ENCODE data around the gene ANKRD44.

Gene ANKRD44

DNA sequence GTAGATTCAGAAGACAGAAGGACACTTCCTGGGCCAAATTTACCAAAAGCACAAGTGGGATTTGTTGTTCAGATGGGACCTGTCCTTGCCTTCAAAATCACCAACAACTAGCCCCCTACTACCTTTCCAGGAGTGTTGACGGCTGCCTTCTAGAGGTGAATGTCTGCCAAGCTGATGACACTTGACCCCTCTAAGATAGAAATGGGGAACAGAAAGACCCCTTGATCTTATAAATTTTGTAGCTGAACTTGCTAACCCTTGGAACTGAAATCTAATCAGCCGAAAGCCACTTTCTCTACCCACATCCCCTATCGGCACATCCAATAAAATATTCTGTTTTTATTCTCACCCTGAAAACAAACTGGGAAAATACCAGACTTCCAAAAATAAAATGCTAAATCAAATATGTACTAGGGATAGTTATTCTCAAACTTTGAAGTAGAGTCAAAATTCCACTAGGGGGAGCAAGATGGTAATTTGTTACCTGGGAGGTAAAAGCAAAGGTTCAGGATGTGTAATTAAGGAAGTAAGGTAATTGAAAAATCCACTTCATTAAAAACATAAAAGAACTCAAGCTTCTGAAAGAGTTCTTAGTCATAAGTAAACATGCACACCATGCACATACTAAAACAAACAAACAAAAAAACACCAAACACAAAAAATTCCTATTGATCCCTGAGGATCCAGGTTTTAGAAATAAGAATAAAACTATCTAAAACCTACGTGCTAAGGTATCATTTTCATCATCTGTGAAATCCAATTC is 119.2 kb downstream of the ANKRD44 start:
- H3K27ac ChIP-seq (ENCODE audit: low read depth, low read length): no peak overlapping the region
- no peaks in the 10 kb centered on the region for H3K27me3 ChIP-seq (ENCODE audit: control insufficient read depth, insufficient read depth, low read length)
- peaks cover 9% of the 10 kb centered on the region for H3K4me1 ChIP-seq (ENCODE audit: control insufficient read depth, insufficient read depth, low read length)
- H3K9me3 ChIP-seq (ENCODE audit: control insufficient read depth, insufficient read depth, low read depth, low read length): no peaks in the 10 kb centered on the region
- H3K4me3 ChIP-seq (ENCODE audit: low read depth, low read length): no peak overlapping the region
- no peak overlapping the region for H3K9ac ChIP-seq (ENCODE audit: low read length)
- no peaks in the 10 kb centered on the region for H3K36me3 ChIP-seq (ENCODE audit: control insufficient read depth, insufficient read depth, low read length)

DNA sequence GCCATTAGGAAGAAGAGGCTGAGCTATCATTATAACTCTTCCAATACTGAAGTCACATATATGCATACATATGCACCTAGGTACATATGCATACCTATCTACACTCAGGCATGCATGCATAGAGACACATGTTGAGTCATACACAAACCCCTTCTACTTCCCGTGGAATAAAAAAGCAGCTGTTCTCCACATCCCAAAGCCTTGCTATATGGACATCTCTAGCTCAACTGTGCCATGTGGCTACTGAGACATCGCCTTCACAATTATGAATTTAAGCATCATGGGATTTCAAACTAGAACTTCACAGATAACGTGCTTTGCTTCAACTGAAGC is 120.5 kb downstream of the ANKRD44 start:
- Histone ChIP-seq H3K27ac (ENCODE audit: low read depth, low read length) (no peak overlapping the region), H3K36me3 (ENCODE audit: control insufficient read depth, insufficient read depth, low read length) (no peaks in the 10 kb centered on the region), H3K4me1 (ENCODE audit: control insufficient read depth, insufficient read depth, low read length) (peaks cover 9% of the 10 kb centered on the region), H3K9me3 (ENCODE audit: control insufficient read depth, insufficient read depth, low read depth, low read length) (no peaks in the 10 kb centered on the region), H3K27me3 (ENCODE audit: control insufficient read depth, insufficient read depth, low read length) (no peaks in the 10 kb centered on the region), H3K4me3 (ENCODE audit: low read depth, low read length) (no peak overlapping the region), H3K9ac (ENCODE audit: low read length) (no peak overlapping the region)

DNA sequence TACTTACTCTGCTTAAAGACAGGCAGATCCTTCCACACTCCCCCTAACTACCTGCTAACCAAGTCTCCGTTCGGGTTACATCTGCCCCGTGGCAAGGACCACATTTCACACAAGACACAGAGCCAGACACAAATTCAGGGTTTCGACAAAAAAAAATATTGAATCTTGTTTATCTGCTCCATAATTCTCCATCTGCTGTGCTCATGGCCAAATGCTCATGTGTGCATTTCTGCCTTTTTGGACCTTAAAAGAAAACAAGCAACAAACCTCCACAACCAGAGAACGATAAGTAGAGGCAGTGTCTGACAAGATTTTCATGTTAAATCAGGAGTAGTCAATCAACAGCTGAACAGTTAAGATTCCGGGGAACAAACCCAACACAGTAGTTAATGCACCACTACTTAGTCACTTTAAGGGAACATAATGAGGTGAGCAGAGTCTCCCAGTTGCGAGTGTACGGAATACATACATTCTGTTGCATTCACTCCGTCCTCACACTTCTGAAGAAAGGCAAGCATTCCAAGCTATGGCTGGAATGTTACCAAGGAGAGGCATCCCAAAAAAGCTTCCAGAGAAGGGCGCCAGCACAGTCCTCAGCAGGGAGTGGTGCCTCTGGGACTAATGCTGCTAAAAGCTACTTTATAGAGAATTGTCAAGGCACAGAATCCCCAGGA is 121.0 kb downstream of the ANKRD44 start:
- H3K27me3 ChIP-seq (ENCODE audit: control insufficient read depth, insufficient read depth, low read length): no peaks in the 10 kb centered on the region
- H3K4me1 ChIP-seq (ENCODE audit: control insufficient read depth, insufficient read depth, low read length): peaks cover 9% of the 10 kb centered on the region
- no peak overlapping the region for H3K4me3 ChIP-seq (ENCODE audit: low read depth, low read length)
- H3K27ac ChIP-seq (ENCODE audit: low read depth, low read length): no peak overlapping the region
- no peaks in the 10 kb centered on the region for H3K36me3 ChIP-seq (ENCODE audit: control insufficient read depth, insufficient read depth, low read length)
- no peaks in the 10 kb centered on the region for H3K9me3 ChIP-seq (ENCODE audit: control insufficient read depth, insufficient read depth, low read depth, low read length)
- no peak overlapping the region for H3K9ac ChIP-seq (ENCODE audit: low read length)

GRCh38 chr2:197185676-197186075 is 124.9 kb downstream of the ANKRD44 start:
- Histone ChIP-seq H3K4me1 (ENCODE audit: control insufficient read depth, insufficient read depth, low read length) (peaks cover 9% of the 10 kb centered on the region), H3K9me3 (ENCODE audit: control insufficient read depth, insufficient read depth, low read depth, low read length) (no peaks in the 10 kb centered on the region), H3K27ac (ENCODE audit: low read depth, low read length) (no peak overlapping the region), H3K36me3 (ENCODE audit: control insufficient read depth, insufficient read depth, low read length) (no peaks in the 10 kb centered on the region), H3K27me3 (ENCODE audit: control insufficient read depth, insufficient read depth, low read length) (no peaks in the 10 kb centered on the region), H3K9ac (ENCODE audit: low read length) (no peak overlapping the region), H3K4me3 (ENCODE audit: low read depth, low read length) (no peak overlapping the region)

- no peaks in the 10 kb centered on the region for H3K36me3 ChIP-seq (ENCODE audit: control insufficient read depth, insufficient read depth, low read length)
- no peak overlapping the region for H3K9ac ChIP-seq (ENCODE audit: low read length)
- no peak overlapping the region for H3K27ac ChIP-seq (ENCODE audit: low read depth, low read length)
- H3K4me1 ChIP-seq (ENCODE audit: control insufficient read depth, insufficient read depth, low read length): peaks cover 6% of the 10 kb centered on the region
- H3K4me3 ChIP-seq (ENCODE audit: low read depth, low read length): no peak overlapping the region
- H3K27me3 ChIP-seq (ENCODE audit: control insufficient read depth, insufficient read depth, low read length): no peaks in the 10 kb centered on the region
- H3K9me3 ChIP-seq (ENCODE audit: control insufficient read depth, insufficient read depth, low read depth, low read length): no peaks in the 10 kb centered on the region
Measured at GRCh38 chr2:197184959-197185586, 125.5 kb downstream of the ANKRD44 start.

GRCh38 chr2:197183355-197183754 is 127.2 kb downstream of the ANKRD44 start:
- H3K9ac ChIP-seq (ENCODE audit: low read length): no peak overlapping the region
- no peaks in the 10 kb centered on the region for H3K4me1 ChIP-seq (ENCODE audit: control insufficient read depth, insufficient read depth, low read length)
- no peak overlapping the region for H3K4me3 ChIP-seq (ENCODE audit: low read depth, low read length)
- H3K27ac ChIP-seq (ENCODE audit: low read depth, low read length): no peak overlapping the region
- no peaks in the 10 kb centered on the region for H3K9me3 ChIP-seq (ENCODE audit: control insufficient read depth, insufficient read depth, low read depth, low read length)
- no peaks in the 10 kb centered on the region for H3K36me3 ChIP-seq (ENCODE audit: control insufficient read depth, insufficient read depth, low read length)
- no peaks in the 10 kb centered on the region for H3K27me3 ChIP-seq (ENCODE audit: control insufficient read depth, insufficient read depth, low read length)

GRCh38 chr2:197182668-197183067 is 127.9 kb downstream of the ANKRD44 start:
- Histone ChIP-seq H3K27me3 (ENCODE audit: control insufficient read depth, insufficient read depth, low read length) (no peaks in the 10 kb centered on the region), H3K9ac (ENCODE audit: low read length) (no peak overlapping the region), H3K4me1 (ENCODE audit: control insufficient read depth, insufficient read depth, low read length) (no peaks in the 10 kb centered on the region), H3K9me3 (ENCODE audit: control insufficient read depth, insufficient read depth, low read depth, low read length) (no peaks in the 10 kb centered on the region), H3K4me3 (ENCODE audit: low read depth, low read length) (no peak overlapping the region), H3K27ac (ENCODE audit: low read depth, low read length) (no peak overlapping the region), H3K36me3 (ENCODE audit: control insufficient read depth, insufficient read depth, low read length) (no peaks in the 10 kb centered on the region)

- Histone ChIP-seq H3K36me3 (ENCODE audit: control insufficient read depth, insufficient read depth, low read length) (no peaks in the 10 kb centered on the region), H3K27ac (ENCODE audit: low read depth, low read length) (no peak overlapping the region), H3K9me3 (ENCODE audit: control insufficient read depth, insufficient read depth, low read depth, low read length) (no peaks in the 10 kb centered on the region), H3K27me3 (ENCODE audit: control insufficient read depth, insufficient read depth, low read length) (no peaks in the 10 kb centered on the region), H3K4me1 (ENCODE audit: control insufficient read depth, insufficient read depth, low read length) (no peaks in the 10 kb centered on the region), H3K9ac (ENCODE audit: low read length) (no peak overlapping the region), H3K4me3 (ENCODE audit: low read depth, low read length) (no peak overlapping the region)
Measured at GRCh38 chr2:197181491-197181890, 129.1 kb downstream of the ANKRD44 start.

DNA sequence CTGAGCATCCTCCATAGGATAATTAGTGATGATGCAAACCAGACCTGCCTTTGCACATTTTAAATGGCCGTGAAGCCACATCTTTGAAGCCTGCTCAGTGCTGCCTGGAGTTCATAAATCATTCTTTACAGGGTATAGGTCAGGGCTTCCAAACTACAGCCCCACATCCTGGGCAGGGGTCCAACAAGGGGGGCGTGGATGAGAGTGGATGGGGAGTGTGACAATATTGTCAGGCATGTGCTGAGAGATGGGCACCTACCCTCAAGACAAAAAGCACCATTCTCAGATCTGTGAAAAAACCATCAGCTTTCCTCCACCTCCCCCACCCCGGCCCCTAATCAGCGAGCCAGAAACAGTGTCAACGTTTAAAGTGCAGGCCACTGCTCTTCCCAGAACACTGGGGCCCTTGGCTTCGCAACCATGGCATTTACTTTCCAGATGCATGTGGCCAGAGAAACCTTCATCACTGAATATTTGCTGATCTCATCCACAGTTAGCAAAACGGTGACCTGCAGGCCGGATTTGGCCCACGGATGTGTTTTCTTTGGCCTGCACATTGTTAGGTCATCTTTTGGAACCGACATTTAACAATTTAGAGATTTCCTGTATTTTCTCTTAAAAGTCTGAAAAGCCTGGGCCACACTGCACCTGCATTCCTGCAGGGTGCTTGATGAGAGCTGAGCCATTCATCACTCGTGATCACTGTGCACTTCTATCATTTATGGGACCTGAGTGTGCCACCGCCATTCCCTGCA is 130.7 kb downstream of the ANKRD44 start:
- no peak overlapping the region for H3K27ac ChIP-seq (ENCODE audit: low read depth, low read length)

GRCh38 chr2:197176522-197176921 is 134.1 kb downstream of the ANKRD44 start:
- Histone ChIP-seq H3K9ac (ENCODE audit: low read length) (no peak overlapping the region), H3K4me1 (ENCODE audit: control insufficient read depth, insufficient read depth, low read length) (no peaks in the 10 kb centered on the region), H3K4me3 (ENCODE audit: low read depth, low read length) (no peak overlapping the region), H3K27me3 (ENCODE audit: control insufficient read depth, insufficient read depth, low read length) (no peaks in the 10 kb centered on the region), H3K27ac (ENCODE audit: low read depth, low read length) (no peak overlapping the region), H3K9me3 (ENCODE audit: control insufficient read depth, insufficient read depth, low read depth, low read length) (no peaks in the 10 kb centered on the region), H3K36me3 (ENCODE audit: control insufficient read depth, insufficient read depth, low read length) (no peaks in the 10 kb centered on the region)

More for the DNA sequence above, 130.7 kb downstream of the ANKRD44 start:
- Histone ChIP-seq H3K36me3 (ENCODE audit: control insufficient read depth, insufficient read depth, low read length) (no peaks in the 10 kb centered on the region), H3K27me3 (ENCODE audit: control insufficient read depth, insufficient read depth, low read length) (no peaks in the 10 kb centered on the region), H3K4me3 (ENCODE audit: low read depth, low read length) (no peak overlapping the region), H3K9ac (ENCODE audit: low read length) (no peak overlapping the region), H3K9me3 (ENCODE audit: control insufficient read depth, insufficient read depth, low read depth, low read length) (no peaks in the 10 kb centered on the region), H3K4me1 (ENCODE audit: control insufficient read depth, insufficient read depth, low read length) (no peaks in the 10 kb centered on the region)

All from HUES6 (cell line).